ENCODE data around the gene BPHL.

Gene BPHL

DNA sequence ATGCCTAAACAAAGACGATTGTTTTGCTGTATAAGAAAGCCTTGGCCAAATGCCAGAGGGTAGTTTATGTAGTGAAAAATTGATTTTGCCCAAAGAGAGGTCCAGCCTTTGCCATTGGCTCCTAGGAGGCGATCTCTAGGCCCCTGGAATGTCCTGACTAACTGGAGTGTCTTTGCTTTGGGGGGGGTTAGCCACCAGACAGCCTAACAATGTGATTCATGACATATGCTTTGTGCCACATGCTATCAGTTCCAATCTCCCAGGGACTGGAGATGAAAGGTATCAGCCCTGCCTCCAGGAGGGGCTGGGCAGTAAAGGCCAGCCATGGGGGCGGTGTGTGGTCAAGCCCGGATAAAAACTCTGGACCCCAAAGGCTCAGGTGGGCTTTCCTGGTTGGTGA is 71.5 kb downstream of the BPHL start:
- H3K36me3 ChIP-seq (ENCODE audit: control insufficient read depth, insufficient read depth, low read length), result no peaks in the 10 kb centered on the region
- H3K4me3 ChIP-seq (replicated peaks; ENCODE audit: low read depth, low read length), result no peak overlapping the region
- no peak for DNase-seq (ENCODE audit: extremely low read depth, insufficient read length)
- TF ChIP-seq, protein P1, sequence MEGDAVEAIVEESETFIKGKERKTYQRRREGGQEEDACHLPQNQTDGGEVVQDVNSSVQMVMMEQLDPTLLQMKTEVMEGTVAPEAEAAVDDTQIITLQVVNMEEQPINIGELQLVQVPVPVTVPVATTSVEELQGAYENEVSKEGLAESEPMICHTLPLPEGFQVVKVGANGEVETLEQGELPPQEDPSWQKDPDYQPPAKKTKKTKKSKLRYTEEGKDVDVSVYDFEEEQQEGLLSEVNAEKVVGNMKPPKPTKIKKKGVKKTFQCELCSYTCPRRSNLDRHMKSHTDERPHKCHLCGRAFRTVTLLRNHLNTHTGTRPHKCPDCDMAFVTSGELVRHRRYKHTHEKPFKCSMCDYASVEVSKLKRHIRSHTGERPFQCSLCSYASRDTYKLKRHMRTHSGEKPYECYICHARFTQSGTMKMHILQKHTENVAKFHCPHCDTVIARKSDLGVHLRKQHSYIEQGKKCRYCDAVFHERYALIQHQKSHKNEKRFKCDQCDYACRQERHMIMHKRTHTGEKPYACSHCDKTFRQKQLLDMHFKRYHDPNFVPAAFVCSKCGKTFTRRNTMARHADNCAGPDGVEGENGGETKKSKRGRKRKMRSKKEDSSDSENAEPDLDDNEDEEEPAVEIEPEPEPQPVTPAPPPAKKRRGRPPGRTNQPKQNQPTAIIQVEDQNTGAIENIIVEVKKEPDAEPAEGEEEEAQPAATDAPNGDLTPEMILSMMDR (IDR thresholded peaks at IDR 0.05; ENCODE audit: insufficient read depth, low read length, poor library complexity, severe bottlenecking), result no peak
- no peaks in the 10 kb centered on the region for H3K27me3 ChIP-seq (replicated peaks; ENCODE audit: control insufficient read depth, insufficient read depth, low read length)

DNA sequence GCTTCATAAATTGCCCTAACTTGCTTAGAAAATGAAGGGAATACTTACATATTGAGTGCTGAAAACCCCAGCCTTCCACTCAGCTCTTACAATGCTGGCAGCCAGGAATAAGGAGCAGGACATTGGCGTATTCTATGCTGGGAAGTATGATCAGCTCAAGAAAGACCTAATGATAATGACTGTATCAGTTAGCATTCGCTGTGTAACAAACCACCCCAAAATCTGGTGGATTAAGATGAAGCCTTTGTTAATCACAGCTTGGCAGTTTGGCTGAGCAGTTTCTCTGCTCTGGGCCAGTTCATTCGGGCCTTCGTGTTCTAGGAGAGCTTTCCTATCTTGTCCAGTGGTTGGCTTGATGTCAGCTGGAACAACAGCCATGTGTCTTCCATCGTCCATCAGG is 72.3 kb downstream of the BPHL start:
- Histone ChIP-seq H3K4me3 (replicated peaks; ENCODE audit: low read depth, low read length) (no peak overlapping the region), H3K27me3 (replicated peaks; ENCODE audit: control insufficient read depth, insufficient read depth, low read length) (no peaks in the 10 kb centered on the region), H3K36me3 (ENCODE audit: control insufficient read depth, insufficient read depth, low read length) (no peaks in the 10 kb centered on the region)
- no peak for DNase-seq (ENCODE audit: extremely low read depth, insufficient read length)
- TF ChIP-seq, protein P1 (IDR thresholded peaks at IDR 0.05; ENCODE audit: insufficient read depth, low read length, poor library complexity, severe bottlenecking), result no peak

DNA sequence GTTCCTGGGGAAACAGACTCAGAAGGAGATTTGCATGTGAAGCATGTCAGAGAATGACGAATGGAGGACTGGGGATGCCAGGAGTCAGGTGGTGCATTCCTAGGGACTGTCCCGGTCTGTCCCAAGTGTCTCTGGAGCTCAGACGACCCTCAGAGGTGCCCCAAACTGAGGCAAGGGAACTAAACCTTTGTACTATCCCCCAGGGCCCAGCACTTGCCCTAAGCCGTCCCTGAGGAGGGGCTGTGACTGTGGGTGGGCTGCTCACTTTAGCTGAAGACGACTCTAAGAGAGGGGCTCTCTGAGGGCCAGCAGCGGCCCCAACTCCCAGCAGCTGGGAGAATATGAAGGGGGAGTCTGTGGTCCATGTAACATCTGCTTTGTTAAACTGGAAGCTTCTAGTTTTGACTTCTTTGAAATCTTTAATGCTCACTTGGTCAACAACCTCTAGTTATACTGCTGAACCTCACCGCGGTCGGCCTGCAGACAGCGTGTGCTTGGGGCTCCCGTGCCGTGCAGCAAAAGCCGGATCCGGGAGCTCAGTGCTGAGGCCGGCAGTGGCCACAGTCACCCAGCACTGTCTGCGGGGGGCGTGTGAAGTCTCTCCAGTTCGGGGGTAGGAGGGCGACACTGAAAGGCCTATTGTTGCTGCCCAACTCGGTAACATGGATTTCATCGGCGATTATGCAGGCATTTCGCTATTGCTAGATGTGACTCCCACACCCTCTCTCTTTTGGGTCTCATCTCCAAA is 74.8 kb downstream of the BPHL start:
- no peak overlapping the region for H3K4me3 ChIP-seq (replicated peaks; ENCODE audit: low read depth, low read length)
- DNase-seq (ENCODE audit: extremely low read depth, insufficient read length), result no peak
- TF ChIP-seq, protein P1 (IDR thresholded peaks at IDR 0.05; ENCODE audit: insufficient read depth, low read length, poor library complexity, severe bottlenecking), result no peak
- no peaks in the 10 kb centered on the region for H3K27me3 ChIP-seq (replicated peaks; ENCODE audit: control insufficient read depth, insufficient read depth, low read length)
- H3K36me3 ChIP-seq (ENCODE audit: control insufficient read depth, insufficient read depth, low read length), result no peaks in the 10 kb centered on the region

DNA sequence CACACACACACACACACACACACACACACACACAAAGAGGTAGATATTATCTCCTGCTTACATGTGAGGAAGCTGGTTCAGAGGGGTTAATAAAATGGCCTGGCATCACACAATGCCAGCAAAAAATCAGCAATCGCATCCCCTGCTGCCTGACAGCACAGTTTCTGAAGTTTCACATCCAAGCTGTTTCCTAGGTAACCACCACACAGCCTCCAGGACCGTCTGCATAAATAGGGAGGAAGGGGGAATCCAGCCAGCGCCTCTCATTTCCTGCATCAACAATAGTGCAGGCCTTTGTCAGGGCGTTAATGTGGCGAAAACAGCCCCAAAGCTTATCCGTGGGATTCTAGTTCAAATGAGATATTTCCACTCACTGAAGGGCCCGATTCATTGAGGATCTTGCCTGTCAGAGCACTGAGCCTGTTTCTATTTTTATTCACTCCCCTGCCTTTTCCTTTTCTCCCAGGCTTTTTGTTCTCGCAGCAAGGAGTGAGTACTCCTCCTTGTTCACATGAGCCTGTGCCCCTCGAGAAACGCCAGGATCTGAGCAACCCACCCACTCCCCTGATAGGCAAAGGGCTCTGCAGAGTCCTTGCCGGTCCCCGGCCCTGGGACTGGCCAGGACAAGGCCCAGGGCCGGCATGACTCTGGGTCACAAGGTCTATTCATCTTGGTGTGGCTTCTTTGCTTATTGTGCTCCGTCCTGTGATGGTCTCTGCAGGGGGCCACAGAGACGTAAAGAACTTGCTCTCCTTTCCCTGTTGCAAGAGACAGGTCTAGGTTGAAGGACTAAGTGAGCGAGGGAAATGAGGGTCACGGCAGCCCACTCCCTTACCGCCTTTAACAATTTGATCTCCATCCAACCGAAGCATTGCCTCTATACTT is 76.3 kb downstream of the BPHL start:
- Histone ChIP-seq H3K27me3 (replicated peaks; ENCODE audit: control insufficient read depth, insufficient read depth, low read length) (no peaks in the 10 kb centered on the region), H3K4me3 (replicated peaks; ENCODE audit: low read depth, low read length) (no peak overlapping the region), H3K36me3 (ENCODE audit: control insufficient read depth, insufficient read depth, low read length) (no peaks in the 10 kb centered on the region)
- TF ChIP-seq, protein P1 (IDR thresholded peaks at IDR 0.05; ENCODE audit: insufficient read depth, low read length, poor library complexity, severe bottlenecking), result no peak
- no peak for DNase-seq (ENCODE audit: extremely low read depth, insufficient read length)

DNA sequence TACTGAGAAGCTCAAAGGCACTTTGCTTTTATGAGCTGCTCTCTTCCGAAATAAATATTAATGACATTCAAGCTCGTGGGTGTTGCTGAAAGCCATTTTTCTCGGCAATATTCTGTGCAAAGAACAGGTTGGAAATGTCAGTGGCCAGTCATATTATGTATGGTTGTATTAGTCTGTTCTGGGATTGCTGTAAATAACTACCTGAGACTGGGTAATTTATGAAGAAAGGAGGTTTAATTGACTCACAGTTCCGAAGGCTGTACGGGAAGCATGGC is 76.8 kb downstream of the BPHL start:
- Histone ChIP-seq H3K36me3 (ENCODE audit: control insufficient read depth, insufficient read depth, low read length) (no peaks in the 10 kb centered on the region), H3K27me3 (replicated peaks; ENCODE audit: control insufficient read depth, insufficient read depth, low read length) (no peaks in the 10 kb centered on the region), H3K4me3 (replicated peaks; ENCODE audit: low read depth, low read length) (no peak overlapping the region)
- TF ChIP-seq, protein P1 (IDR thresholded peaks at IDR 0.05; ENCODE audit: insufficient read depth, low read length, poor library complexity, severe bottlenecking), result no peak
- DNase-seq (ENCODE audit: extremely low read depth, insufficient read length), result no peak
